Panc1 (cell line): ENCODE data around the gene NET1. TPM values are rescaled to one million over a fixed set of nuclear protein-coding genes. Genes with fewer than 3 reads are reported as not detected.

Experiments used
- ATAC-seq: fragments of 200-7000 bp; cut with Tn5 transposase; 2 replicates; pipeline ENCODE4 v1.9.1; 2020; ENCODE audit warnings: mild to moderate bottlenecking, moderate library complexity
- BruUV-seq: library from RNA; stranded (reverse); fragments of 400-500 nt; replicated peaks from 2 replicates; lab custom pipeline; 2021; lab: Mats Ljungman, UMichigan
- CTCF ChIA-PET: fragments of 300-600 bp; sonication (Branson Sonifier 250); formaldehyde crosslinking; loops from one replicate; lab custom pipeline; 2022; ENCODE audit warnings: antibody characterized with exemption; lab: Charles Lee
- POLR2A ChIA-PET: fragments of 300-600 bp; sonication (Branson Sonifier 250); formaldehyde crosslinking; loops from one replicate; lab custom pipeline; 2022; ENCODE audit warnings: antibody characterized with exemption; lab: Charles Lee
- DNase-seq: peaks from one replicate; pipeline ENCODE4 v3.0.0-alpha.2; 2010; ENCODE audit warnings: low read depth, low spot score
- H3K27ac ChIP-seq: 2 replicates; pipeline ENCODE4 v1.5.1; 2011; ENCODE audit warnings: mild to moderate bottlenecking, low read length, inconsistent platforms
- H3K27me3 ChIP-seq: fragments of 200-500 bp; sonication (Bioruptor generic); 2 replicates; pipeline ENCODE4 v1.6.0; 2014; ENCODE audit warnings: low read length, inconsistent platforms; ENCODE audit not compliant: control insufficient read depth, insufficient read depth
- H3K36me3 ChIP-seq: fragments of 200-500 bp; sonication (Bioruptor generic); 2 replicates; pipeline ENCODE4 v1.5.1; 2014; ENCODE audit warnings: inconsistent platforms, mild to moderate bottlenecking, low read length, moderate library complexity; ENCODE audit not compliant: control insufficient read depth, insufficient read depth
- H3K4me1 ChIP-seq: 2 replicates; pipeline ENCODE4 v1.5.1; 2011; ENCODE audit warnings: inconsistent platforms, mild to moderate bottlenecking, low read length, moderate library complexity; ENCODE audit not compliant: control insufficient read depth, insufficient read depth
- H3K4me3 ChIP-seq, 2 experiments: 2 replicates each; pipeline ENCODE4 v1.5.1; 2011 to 2012; ENCODE audit warnings: low read depth in 2 of 2, low read length in 2 of 2, mild to moderate bottlenecking in 2 of 2, inconsistent platforms in 1 of 2, moderate library complexity in 1 of 2
- H3K9me3 ChIP-seq: fragments of 200-500 bp; sonication (Bioruptor generic); 2 replicates; pipeline ENCODE4 v1.5.1; 2014; ENCODE audit warnings: low read depth, mild to moderate bottlenecking, inconsistent platforms, low read length, moderate library complexity; ENCODE audit not compliant: control insufficient read depth, insufficient read depth
- CTCF ChIP-seq: fragments of 450-650 bp; IDR thresholded peaks from 2 replicates; pipeline ENCODE4 v1.5.1; 2017; ENCODE audit warnings: mild to moderate bottlenecking
- POLR2AphosphoS5 ChIP-seq: IDR thresholded peaks from 2 replicates; pipeline ENCODE4 v1.6.1; 2012; ENCODE audit warnings: mild to moderate bottlenecking, low read depth, low read length, moderate library complexity
- REST ChIP-seq, 2 experiments: IDR thresholded peaks; 2 replicates each; pipeline ENCODE4 v1.6.1; 2011 to 2012; ENCODE audit warnings: low read depth in 2 of 2, control low read depth in 1 of 2, low read length in 1 of 2, mild to moderate bottlenecking in 1 of 2, moderate library complexity in 1 of 2; ENCODE audit not compliant: insufficient read depth in 1 of 2
- SIN3A ChIP-seq: IDR thresholded peaks from 2 replicates; pipeline ENCODE4 v1.6.1; 2012; ENCODE audit warnings: low read depth, mild to moderate bottlenecking, low read length, moderate library complexity, borderline replicate concordance; ENCODE audit not compliant: insufficient read depth
- TCF7L2 ChIP-seq: IDR thresholded peaks from 2 replicates; pipeline ENCODE4 v1.6.1; 2011; ENCODE audit warnings: mild to moderate bottlenecking, low read depth, low read length, inconsistent platforms
- in situ Hi-C: cut with HindIII; loops from 2 replicates; pipeline ENCODE4 v1.10.0; 2016; ENCODE audit warnings: low sequenced_read_pairs, low pct_unique_long_range_greater_than_20kb
- intact Hi-C: fragments of 100-400 bp; cut with micrococcal nuclease; formaldehyde crosslinking; loops from one replicate; pipeline ENCODE4 v1.10.0; 2022; ENCODE audit not compliant: unreplicated experiment
- total RNA-seq: library from RNA; stranded (reverse); gene quantifications from one replicate; pipeline ENCODE4 v1.2.1, GENCODE V29; 2021; ENCODE audit not compliant: unreplicated experiment

NET1 gene
- total RNA-seq, 1 experiment from 2014 or later = 28.6 TPM

GRCh38 chr10:5485290-5485689, 72.9 kb downstream of the NET1 start:
- in situ Hi-C loops = no loop called here
- CTCF ChIA-PET = no interaction called here
- H3K27ac ChIP-seq = no peak overlapping the region

GRCh38 chr10:5485948-5486852, 73.8 kb downstream of the NET1 start:
- no TSS peak for BruUV-seq
- no peaks in the 10 kb centered on the region for H3K36me3 ChIP-seq
- ATAC-seq = no peak
- H3K27me3 ChIP-seq = no peaks in the 10 kb centered on the region
- no peak for DNase-seq
- CTCF ChIA-PET = no interaction called here
- H3K4me1 ChIP-seq = no peaks in the 10 kb centered on the region
- H3K27ac ChIP-seq = no peak overlapping the region
- POLR2A ChIA-PET = no interaction called here
- H3K9me3 ChIP-seq = no peaks in the 10 kb centered on the region
- H3K4me3 ChIP-seq = no peak overlapping the region
- in situ Hi-C loops = no loop called here
- intact Hi-C loops = no loop called here
- TF ChIP-seq SIN3A = no peak
- no peak for TF ChIP-seq TCF7L2
- TF ChIP-seq POLR2AphosphoS5 = no peak
- no peak for TF ChIP-seq REST (IDR thresholded peaks at IDR 0.05; ENCODE audit: insufficient read depth in 1 of 2, low read depth in 2 of 2, low read length in 1 of 2)

More at GRCh38 chr10:5485290-5485689, 72.9 kb downstream of the NET1 start:
- TF ChIP-seq TCF7L2 (no peak), REST (IDR thresholded peaks at IDR 0.05; ENCODE audit: insufficient read depth in 1 of 2, low read depth in 2 of 2, low read length in 1 of 2) (no peak), SIN3A (no peak), CTCF (no peak), POLR2AphosphoS5 (no peak)
- POLR2A ChIA-PET = no interaction called here
- Histone ChIP-seq H3K27me3 (no peaks in the 10 kb centered on the region), H3K4me1 (no peaks in the 10 kb centered on the region), H3K9me3 (no peaks in the 10 kb centered on the region), H3K4me3 (no peak overlapping the region), H3K36me3 (no peaks in the 10 kb centered on the region)
- no peak for ATAC-seq
- intact Hi-C loops = no loop called here
- BruUV-seq = no TSS peak
- DNase-seq = no peak
